GM21576 (cell line): ENCODE data around the gene TYMP.
A peak's percentile ranks its signal among the peaks of the same experiment; 100 is the strongest.

Source experiments
- ATAC-seq: cut with Tn5 transposase; IDR thresholded peaks from one replicate; pipeline ENCODE4 v1.9.1; 2021; ENCODE audit warnings: mild to moderate bottlenecking, moderate library complexity; ENCODE audit not compliant: unreplicated experiment

The TYMP gene

DNA sequence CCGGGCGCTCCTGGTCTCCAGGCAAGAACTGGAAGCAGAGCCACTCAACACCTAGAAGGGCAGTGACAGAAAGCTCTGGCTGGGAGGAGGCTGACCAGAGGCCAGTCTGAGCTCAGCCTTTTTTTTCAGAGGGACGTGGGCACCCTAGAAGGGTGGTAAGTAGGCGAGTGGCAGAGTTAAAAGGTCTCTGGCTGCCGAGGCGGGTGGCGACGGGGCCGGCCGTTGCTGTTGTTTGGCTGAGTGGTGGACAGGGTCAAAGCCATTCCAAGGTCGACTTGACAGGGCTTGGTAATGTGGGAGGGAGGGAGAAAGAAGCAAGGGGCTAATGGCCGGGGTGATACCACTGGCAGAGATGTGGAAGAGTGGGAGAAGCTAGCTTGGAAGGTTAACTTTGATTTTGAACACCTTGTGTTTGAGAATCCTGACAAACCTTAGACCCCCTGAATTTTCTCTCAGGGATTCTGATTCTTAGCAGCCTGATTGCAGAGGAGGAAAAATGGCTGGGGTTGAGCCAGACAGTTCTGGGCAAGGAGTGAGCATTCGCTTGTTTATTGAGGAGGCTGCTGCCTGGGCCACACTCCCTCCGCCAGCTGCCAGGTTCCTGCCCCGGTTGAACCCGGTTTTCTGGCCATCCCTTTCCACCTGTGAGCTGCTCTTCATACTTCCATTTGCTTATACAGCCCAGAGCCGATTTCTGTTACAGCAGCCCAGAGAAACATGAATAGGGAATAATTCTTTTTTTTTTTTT is 33.8 kb upstream of the TYMP start:
- ATAC-seq: peak; percentile 8

DNA sequence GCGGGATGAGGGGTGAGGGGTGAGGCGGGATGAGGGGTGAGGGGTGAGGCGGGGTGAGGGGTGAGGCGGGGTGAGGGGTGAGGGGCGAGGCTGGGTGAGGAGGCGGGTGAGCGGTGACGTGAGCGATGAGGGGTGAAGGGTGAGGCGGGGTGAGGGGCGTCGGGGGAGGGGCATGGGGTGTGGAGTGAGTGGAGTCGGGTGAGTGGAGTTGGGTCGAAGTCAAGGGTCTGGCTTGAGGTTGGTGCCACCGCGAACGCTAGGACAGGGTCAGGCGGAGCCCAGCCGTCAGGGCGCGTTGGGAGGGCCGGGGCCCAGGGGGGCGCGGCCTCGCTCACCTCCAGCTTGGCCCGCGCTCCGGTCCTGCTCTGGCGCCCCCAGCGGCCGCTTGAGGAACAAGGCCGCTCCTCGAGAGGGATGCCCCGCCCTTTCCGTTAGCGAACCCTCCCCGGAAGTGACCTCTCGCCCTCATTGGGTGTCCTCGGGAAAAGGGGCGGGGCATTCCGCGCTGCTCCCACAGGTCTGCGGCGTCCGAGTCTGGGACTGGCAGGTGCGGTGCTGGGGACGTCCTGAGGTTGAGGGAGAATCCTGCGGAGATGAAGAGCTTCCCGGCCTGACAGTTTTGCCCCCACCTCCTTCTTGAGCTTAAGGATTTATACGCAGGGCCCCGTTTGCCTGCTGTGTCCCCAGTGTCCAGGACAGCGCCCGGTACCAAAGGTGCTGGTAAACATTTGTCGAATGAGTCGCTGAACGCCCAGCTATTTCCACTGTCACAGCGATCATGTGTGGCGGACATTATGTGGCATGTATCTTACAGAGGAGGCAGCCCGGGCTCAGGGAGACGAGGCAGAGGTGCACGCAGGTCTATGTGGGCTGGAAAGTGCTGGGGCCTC is 33.0 kb upstream of the TYMP start, which contains the start of gene SYCE3:
TSS of gene SYCE3 (minus strand) at position 397 of the 890 bp plus-strand sequence. CDS start 6,514 bp downstream, outside the sequence.
- ATAC-seq: peak; percentile 87

DNA sequence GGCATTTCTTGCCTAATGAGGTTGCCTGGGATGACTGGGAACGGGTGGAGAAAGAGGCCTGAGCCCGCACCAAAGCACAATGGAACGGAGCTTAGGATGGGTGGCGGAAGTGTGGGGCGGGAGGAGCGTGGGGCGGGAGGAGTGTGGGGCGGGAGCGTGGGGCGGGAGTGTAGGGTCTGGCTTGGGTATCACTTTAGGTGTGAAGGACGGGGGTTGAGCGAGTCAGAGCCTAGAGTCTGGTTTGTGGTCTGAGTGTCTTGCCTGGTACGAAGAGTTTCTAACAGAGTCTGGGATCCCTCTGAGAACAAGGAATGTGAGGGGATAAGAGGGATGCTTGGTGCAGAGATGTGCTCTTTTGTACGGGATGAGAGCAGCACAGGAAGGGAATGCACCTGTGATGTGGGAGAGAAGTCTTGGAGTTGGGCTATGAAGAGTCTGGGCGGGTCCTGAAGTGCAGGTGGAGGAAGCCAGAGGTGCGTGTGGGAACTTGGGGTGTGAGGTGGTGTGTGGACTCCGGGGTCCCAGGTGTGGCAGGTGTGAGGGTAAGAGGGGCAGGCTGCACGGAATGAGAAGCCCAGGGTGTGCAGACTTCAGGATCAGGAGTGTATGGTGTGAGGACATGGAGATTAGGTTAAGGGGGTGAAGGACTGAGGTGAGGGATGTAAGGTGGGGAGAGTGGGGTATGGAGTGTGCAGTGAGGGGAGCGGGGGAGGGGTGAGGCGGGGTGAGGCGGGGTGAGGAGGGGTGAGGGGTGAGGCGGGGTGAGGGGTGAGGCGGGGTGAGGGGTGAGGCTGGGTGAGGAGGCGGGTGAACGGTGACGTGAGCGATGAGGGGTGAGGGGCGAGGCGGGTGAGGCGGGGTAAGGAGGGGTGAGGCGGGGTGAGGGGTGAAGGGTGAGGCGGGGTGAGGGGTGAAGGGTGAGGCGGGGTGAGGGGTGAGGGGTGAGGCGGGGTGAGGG is 31.9 kb upstream of the TYMP start:
- no peak for ATAC-seq

DNA sequence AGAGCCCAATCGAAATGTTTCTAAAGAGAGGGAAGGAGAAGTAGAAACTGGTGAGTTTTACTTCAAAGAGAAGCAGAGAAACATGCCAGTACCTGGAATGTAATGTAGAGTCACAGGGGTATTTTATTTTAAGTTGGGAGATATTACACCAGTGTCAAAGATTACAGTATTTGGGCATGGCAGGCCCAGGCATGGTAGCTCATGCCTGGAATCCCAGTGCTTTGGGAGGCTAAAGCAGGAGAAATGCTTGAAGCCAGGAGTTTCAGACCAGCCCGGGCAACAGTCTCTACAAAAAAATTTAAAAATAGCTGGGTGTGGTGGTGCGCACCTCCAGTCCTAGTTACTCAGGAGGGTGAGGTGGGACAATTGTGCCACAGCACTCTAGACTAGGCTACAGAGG is 30.2 kb upstream of the TYMP start:
- ATAC-seq: no peak

DNA sequence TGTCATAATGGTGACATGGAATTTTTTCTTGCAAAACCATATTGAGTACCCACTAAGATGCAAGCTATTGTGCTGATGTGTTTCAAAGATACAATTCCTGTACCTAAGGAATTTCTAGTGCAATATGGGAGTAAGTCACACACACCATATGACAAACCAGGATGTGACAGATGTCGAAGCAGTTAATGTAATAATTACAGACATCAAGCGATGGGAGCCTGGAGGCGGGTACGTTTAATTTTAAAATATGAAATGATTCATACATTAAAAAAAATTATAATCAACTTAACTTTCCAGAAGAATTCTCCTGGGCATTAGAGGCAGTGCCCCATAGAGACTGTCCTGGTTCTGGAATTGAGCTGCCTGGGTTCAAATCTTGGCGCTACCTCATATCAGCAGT is 26.9 kb upstream of the TYMP start:
- no peak for ATAC-seq

GRCh38 chr22:50553310-50553709 is 23.5 kb upstream of the TYMP start:
- ATAC-seq: no peak

GRCh38 chr22:50551160-50551752 is 21.4 kb upstream of the TYMP start:
- ATAC-seq: no peak

GRCh38 chr22:50550395-50550794 is 20.6 kb upstream of the TYMP start:
- no peak for ATAC-seq

- no peak for ATAC-seq
These were observed 19.3 kb upstream of the TYMP start for GRCh38 chr22:50548921-50549790.

GRCh38 chr22:50548040-50548920 is 18.5 kb upstream of the TYMP start:
- ATAC-seq: no peak

DNA sequence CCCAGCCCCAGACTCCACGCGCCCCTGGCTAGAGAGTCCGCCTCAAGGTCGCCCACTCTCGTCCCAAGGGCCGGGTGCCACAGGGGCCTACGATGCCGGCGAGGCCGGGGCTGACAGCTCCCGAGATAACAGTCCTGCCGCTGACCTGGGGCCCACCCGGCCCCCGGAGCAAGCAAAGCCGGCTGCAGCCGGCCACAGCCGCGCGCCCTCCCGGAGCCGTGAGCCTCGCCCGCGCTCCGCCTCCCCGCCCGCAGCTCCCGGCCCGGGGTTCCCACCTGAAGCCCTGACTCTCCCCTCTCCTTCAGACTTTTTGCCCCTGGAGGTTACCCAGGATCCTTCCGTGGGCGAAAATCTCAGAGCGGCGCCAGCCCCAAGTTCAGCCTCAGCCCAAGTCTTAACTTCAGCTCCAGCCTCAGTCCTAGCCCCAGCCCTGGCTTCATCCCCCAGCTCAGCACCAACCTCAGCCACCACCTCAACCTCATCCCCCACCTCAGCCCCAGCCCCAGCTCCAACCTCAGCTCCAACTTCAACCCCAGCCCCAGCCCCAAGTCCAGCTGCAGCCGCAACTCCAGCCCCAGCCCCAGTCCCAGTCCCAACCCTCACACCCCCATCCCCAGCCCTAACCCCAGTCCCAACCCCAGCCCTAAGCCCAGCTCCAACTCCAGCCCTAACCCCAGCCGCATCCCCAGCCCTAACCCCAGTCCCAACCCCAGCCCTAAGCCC is 17.6 kb upstream of the TYMP start:
- ATAC-seq: no peak

- ATAC-seq: no peak
These were observed 16.8 kb upstream of the TYMP start for GRCh38 chr22:50546326-50547262.

- ATAC-seq: no peak
These were observed 15.9 kb upstream of the TYMP start, which contains the start of gene KLHDC7B for GRCh38 chr22:50545522-50546325. Gene KLHDC7B (plus strand): TSS chr22:50545899. CDS start chr22:50546244, 345 bp downstream.

GRCh38 chr22:50544746-50545253 is 15.0 kb upstream of the TYMP start:
- ATAC-seq: no peak

DNA sequence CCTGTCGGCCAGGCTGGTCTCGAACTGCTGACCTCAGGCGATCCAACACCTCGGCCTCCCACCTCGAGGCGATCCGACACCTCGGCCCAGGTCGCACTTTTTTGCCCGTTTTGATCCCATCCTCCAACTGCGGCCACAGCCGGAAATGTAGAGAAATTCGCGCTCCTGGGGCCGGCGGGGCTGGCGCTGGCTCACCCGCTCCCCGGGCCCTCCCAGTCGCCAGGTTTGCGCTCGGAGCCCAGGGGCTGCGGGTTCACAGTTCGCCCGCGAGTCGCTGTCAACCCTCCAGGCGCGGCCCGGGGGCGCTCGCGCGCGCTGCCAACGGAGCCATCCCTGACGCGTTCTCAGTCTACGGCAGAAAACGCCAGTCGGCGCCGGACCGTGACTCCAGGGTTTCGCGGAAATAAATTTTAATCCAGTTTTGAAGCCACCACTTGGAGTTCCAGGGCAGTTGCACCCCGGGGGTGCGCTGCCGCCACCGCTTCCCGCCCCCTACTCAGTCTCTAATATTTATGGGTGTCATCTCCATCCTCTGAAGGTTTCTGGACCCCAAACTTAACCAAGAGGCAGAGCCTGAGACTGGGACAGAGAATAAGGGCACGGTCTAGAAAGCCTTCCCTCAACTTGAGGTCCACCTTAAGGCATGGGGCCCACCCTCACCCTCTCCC is 14.4 kb upstream of the TYMP start:
- no peak for ATAC-seq
